ENCODE measurements around the gene FEM1B. TPM values are rescaled to one million over a fixed set of nuclear protein-coding genes. Genes with fewer than 3 reads are reported as not detected.

Gene FEM1B
- total RNA-seq, 1 donor from 2014 or later, result 57.0 TPM

DNA sequence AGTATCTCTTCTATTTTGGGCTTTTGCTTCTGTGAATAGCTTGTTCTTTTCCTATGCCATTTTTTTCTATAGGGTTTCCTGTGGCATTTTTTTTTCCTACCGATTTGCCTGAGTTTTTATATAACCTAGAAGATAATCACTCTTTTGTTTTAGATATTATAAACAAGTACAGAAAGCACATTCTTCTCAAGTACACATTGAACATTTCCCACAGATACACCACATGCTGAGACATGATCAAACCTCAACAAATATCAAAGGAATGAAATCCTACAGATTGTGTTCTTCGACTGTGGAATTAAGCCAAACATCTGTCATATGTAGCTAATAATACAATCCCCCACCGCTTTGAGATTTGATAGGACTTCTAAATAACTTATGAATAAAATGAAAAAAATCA, 9.1 kb upstream of the FEM1B start:
- no peaks in the 10 kb centered on the region for H3K27me3 ChIP-seq
- intact Hi-C loops (cut with DNase I), result no loop called here
- H3K4me3 ChIP-seq, result no peak overlapping the region
- no peaks in the 10 kb centered on the region for H3K9me3 ChIP-seq
- H3K27ac ChIP-seq, result no peak overlapping the region
- H3K4me1 ChIP-seq, result peaks cover 12 to 24% of the 10 kb centered on the region in 2 donors
- H3K36me3 ChIP-seq, result no peaks in the 10 kb centered on the region
- TF ChIP-seq, protein P1, sequence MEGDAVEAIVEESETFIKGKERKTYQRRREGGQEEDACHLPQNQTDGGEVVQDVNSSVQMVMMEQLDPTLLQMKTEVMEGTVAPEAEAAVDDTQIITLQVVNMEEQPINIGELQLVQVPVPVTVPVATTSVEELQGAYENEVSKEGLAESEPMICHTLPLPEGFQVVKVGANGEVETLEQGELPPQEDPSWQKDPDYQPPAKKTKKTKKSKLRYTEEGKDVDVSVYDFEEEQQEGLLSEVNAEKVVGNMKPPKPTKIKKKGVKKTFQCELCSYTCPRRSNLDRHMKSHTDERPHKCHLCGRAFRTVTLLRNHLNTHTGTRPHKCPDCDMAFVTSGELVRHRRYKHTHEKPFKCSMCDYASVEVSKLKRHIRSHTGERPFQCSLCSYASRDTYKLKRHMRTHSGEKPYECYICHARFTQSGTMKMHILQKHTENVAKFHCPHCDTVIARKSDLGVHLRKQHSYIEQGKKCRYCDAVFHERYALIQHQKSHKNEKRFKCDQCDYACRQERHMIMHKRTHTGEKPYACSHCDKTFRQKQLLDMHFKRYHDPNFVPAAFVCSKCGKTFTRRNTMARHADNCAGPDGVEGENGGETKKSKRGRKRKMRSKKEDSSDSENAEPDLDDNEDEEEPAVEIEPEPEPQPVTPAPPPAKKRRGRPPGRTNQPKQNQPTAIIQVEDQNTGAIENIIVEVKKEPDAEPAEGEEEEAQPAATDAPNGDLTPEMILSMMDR (IDR thresholded peaks at IDR 0.05), result no peak
- DNase-seq (ENCODE audit: low spot score in 2 of 2), result no peak

DNA sequence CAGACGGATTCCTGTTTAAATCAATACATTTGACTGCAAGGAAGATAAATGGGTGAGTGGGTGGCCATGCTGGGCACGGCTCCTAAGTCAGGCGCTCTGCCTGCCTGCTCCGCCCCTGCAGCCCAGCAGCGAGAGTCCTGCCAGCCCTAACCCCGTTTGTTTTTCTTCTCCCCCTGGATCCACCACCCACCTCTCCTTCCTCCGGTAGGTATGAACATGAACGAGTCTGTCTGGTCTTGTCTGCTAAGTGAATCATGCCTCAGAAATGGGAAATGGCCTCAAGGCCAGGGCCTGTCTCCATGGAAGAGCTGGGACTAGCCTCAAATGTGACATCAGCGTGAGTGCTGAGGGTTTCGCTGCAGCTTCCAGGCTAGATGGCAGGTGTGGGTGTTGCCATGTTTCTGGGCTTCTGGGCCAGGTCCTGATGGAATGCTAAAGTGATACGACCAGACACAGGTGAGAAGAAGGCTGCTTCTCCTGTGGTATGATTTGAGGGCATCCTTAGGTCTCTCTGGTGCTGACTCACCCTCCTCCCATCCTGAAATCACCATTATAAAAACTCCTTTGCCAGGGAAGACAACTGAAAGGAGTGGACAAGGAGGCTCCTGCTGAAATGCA, 5.6 kb upstream of the FEM1B start:
- peak in 1 of 2 donors; percentile 69 for DNase-seq (ENCODE audit: low spot score in 2 of 2)
- H3K36me3 ChIP-seq, result no peaks in the 10 kb centered on the region
- H3K4me1 ChIP-seq, result peaks cover 12 to 34% of the 10 kb centered on the region in 2 donors
- H3K9me3 ChIP-seq, result no peaks in the 10 kb centered on the region
- intact Hi-C loops (cut with DNase I), result loop anchor here (1.0 kb wide), 1 partner anchor 7 kb away; no protein-coding TSS in a partner anchor
- TF ChIP-seq, protein P1 (IDR thresholded peaks at IDR 0.05), result no peak
- H3K27me3 ChIP-seq, result no peaks in the 10 kb centered on the region
- H3K27ac ChIP-seq, result peak overlapping the region; percentile 91 to 99
- peak overlapping the region in 1 of 2 donors; percentile 16 for H3K4me3 ChIP-seq

DNA sequence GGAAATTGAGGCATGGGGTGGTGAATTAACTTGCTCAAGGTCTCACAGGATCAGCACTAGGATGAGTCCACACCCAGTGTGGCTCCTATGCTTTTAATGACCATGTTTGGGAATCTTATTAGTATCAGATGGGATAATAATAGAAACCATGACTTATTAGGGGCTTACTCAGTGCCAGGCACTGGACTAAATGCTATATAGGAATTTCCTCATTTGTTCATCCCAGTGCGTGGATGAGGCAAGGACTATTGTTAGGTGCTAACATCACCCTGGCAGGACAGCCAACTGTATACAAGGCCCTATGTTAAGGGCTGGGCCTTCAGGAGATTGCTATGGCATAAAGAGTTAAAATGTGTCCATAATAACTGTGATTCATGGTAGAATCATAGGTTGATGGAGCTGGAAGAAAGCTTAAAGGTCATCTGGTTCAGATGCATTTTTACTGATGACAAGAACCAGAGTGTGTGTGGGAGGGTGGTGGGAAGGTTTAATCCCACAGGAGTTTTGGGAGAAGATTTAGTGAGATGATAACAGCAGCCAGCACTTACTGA, 4.7 kb upstream of the FEM1B start:
- peaks cover 12 to 34% of the 10 kb centered on the region in 2 donors for H3K4me1 ChIP-seq
- H3K9me3 ChIP-seq, result no peaks in the 10 kb centered on the region
- intact Hi-C loops (cut with DNase I), result no loop called here
- peak; percentile 37 to 89 for DNase-seq (ENCODE audit: low spot score in 2 of 2)
- H3K27ac ChIP-seq, result peak overlapping the region; percentile 91 to 99
- TF ChIP-seq, protein P1 (IDR thresholded peaks at IDR 0.05), result no peak
- H3K27me3 ChIP-seq, result no peaks in the 10 kb centered on the region
- H3K4me3 ChIP-seq, result no peak overlapping the region
- no peaks in the 10 kb centered on the region for H3K36me3 ChIP-seq

DNA sequence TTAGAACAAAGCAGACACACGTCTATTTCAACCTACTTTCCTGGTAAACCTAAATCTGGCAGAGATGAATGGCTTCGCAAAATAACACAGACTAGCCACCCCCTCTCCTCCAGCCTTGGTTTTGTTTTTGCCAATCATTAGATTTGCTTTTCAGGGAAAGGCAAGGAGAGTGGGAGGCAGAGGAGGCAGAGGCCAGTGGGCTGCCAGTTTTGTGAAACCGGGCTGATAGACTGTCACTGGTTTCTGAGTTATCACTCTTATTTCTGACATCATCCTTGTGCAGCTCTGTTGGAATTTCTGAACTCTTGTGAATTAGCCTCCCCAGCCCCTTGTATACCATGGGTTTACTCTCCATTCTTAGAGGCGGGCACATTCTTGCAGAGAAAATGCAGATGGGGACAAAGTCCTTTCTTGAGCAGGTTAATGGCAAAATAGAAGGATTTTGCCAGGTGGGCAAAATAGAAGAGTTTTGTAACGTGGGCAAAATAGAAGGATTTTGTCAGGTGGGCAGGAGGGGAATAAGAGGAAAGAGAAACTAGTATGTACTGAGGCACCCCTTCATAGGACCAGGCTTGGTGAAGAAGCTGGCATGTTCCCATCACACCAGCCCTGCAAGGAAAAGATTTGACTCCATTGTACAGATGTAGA, 3.2 kb upstream of the FEM1B start:
- H3K9me3 ChIP-seq, result no peaks in the 10 kb centered on the region
- H3K4me3 ChIP-seq, result no peak overlapping the region
- H3K27ac ChIP-seq, result peak overlapping the region; percentile 91 to 99
- no peaks in the 10 kb centered on the region for H3K27me3 ChIP-seq
- intact Hi-C loops (cut with DNase I), result no loop called here
- no peak for DNase-seq (ENCODE audit: low spot score in 2 of 2)
- TF ChIP-seq, protein P1 (IDR thresholded peaks at IDR 0.05), result no peak
- no peaks in the 10 kb centered on the region for H3K36me3 ChIP-seq
- H3K4me1 ChIP-seq, result peaks cover 12 to 34% of the 10 kb centered on the region in 2 donors

DNA sequence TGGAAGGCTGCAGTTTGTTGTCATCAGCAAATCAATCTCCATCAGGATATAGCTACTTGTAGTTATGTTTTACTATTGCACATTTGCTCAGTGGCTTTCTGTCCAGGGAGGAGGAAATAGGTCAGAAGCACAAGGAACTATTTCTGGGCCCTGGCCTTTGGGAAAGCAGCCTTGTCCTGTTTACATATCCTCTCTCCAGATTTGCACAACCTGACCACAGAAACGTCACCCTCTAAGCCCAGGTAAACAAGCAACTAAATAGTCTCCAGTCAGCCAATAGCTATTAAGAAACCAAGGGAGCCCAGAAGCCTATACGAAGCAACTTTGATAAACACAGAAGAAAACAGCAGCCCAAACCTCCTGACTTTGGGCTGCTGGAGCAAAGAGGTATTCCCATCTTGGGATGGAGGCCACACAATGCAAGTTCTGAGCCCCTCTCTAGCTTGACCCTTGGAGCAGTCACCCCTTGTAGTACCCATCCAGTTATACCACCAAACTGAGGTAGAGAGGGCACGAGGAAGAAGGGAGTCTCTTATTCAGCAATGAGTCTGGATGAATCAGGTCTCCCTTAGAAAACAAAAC, 2.3 kb upstream of the FEM1B start:
- no peaks in the 10 kb centered on the region for H3K27me3 ChIP-seq
- intact Hi-C loops (cut with DNase I), result loop anchor here (5.0 kb wide), 1 partner anchor 542 kb away; no protein-coding TSS in a partner anchor
- TF ChIP-seq, protein P1 (IDR thresholded peaks at IDR 0.05), result no peak
- peak overlapping the region; percentile 99 for H3K27ac ChIP-seq
- no peak overlapping the region for H3K4me3 ChIP-seq
- H3K36me3 ChIP-seq, result no peaks in the 10 kb centered on the region
- DNase-seq (ENCODE audit: low spot score in 2 of 2), result no peak
- peaks cover 12 to 34% of the 10 kb centered on the region in 2 donors for H3K4me1 ChIP-seq
- no peaks in the 10 kb centered on the region for H3K9me3 ChIP-seq
